Measurements from ENCODE around the gene TBC1D10A.

- TF ChIP-seq CTCF (IDR thresholded peaks at IDR 0.05; ENCODE audit: low read depth, low read length): no peak
- no peak for TF ChIP-seq EZH2phosphoT487 (IDR thresholded peaks at IDR 0.05; ENCODE audit: low read depth)
These were observed 7.9 kb upstream of the TBC1D10A start for GRCh38 chr22:30334646-30335045.
